IMR-90 (cell line): ENCODE measurements around the gene GPR173. TPM values are rescaled to one million over a fixed set of nuclear protein-coding genes. Genes with fewer than 3 reads are reported as not detected.
A peak's percentile ranks its signal among the peaks of the same experiment; 100 is the strongest.

ENCODE experiments used
- ATAC-seq: fragments of 200-7000 bp; cut with Tn5 transposase; 2 replicates; pipeline ENCODE4 v1.9.1; 2020; ENCODE audit warnings: low read depth, mild to moderate bottlenecking, moderate library complexity
- BruUV-seq: library from RNA; stranded (reverse); fragments of 400-500 nt; replicated peaks from 2 replicates; lab custom pipeline; 2021; lab: Mats Ljungman, UMichigan
- CTCF ChIA-PET: fragments of 300-600 bp; formaldehyde crosslinking; extraction: SDS; loops from one replicate; lab custom pipeline; 2021; ENCODE audit warnings: antibody characterized with exemption; lab: Yijun Ruan, JAX
- POLR2A ChIA-PET: fragments of 300-600 bp; sonication (Branson Sonifier 250); formaldehyde crosslinking; loops from one replicate; lab custom pipeline; 2022; ENCODE audit warnings: antibody characterized with exemption; ENCODE audit not compliant: unreplicated experiment; lab: Charles Lee
- DNase-seq: peaks from one replicate; pipeline ENCODE4 v3.0.0; 2013
- H2AFZ ChIP-seq: replicated peaks from 2 replicates; pipeline ENCODE3; 2013; ENCODE audit warnings: low read length, mild to moderate bottlenecking; ENCODE audit not compliant: poor library complexity
- H2AK5ac ChIP-seq: 2 replicates; pipeline ENCODE4 v1.6.1; 2013; ENCODE audit warnings: low read depth, low read length, inconsistent platforms
- H2AK9ac ChIP-seq: replicated peaks from 2 replicates; pipeline ENCODE3; 2013; ENCODE audit warnings: mild to moderate bottlenecking, low read depth, low read length, moderate library complexity; ENCODE audit not compliant: poor library complexity
- H2BK120ac ChIP-seq: 2 replicates; pipeline ENCODE4 v1.6.1; 2013; ENCODE audit warnings: low read depth, low read length, inconsistent platforms
- H2BK15ac ChIP-seq: 3 replicates; pipeline ENCODE4 v1.6.1; 2013; ENCODE audit warnings: low read depth, low read length, inconsistent platforms
- H2BK20ac ChIP-seq: 2 replicates; pipeline ENCODE4 v1.6.1; 2013; ENCODE audit warnings: low read depth, mild to moderate bottlenecking, inconsistent platforms, low read length, moderate library complexity
- H2BK5ac ChIP-seq: 2 replicates; pipeline ENCODE4 v1.6.1; 2013; ENCODE audit warnings: mild to moderate bottlenecking, low read depth, low read length, inconsistent platforms; ENCODE audit not compliant: poor library complexity, severe bottlenecking
- H3K14ac ChIP-seq: replicated peaks from 2 replicates; pipeline ENCODE4 v1.6.1; 2013; ENCODE audit warnings: low read depth, low read length, inconsistent platforms
- H3K18ac ChIP-seq: 2 replicates; pipeline ENCODE4 v1.6.1; 2013; ENCODE audit warnings: low read depth, low read length, control low read depth
- H3K23ac ChIP-seq: 2 replicates; pipeline ENCODE4 v1.6.1; 2013; ENCODE audit warnings: low read depth, low read length, inconsistent platforms
- H3K27ac ChIP-seq: 2 replicates; pipeline ENCODE4 v1.5.1; 2013; ENCODE audit warnings: mild to moderate bottlenecking, control low read depth, low read length; ENCODE audit not compliant: insufficient read depth
- H3K27me3 ChIP-seq: 2 replicates; pipeline ENCODE4 v1.6.1; 2013; ENCODE audit warnings: low read length; ENCODE audit not compliant: control insufficient read depth, insufficient read depth
- H3K36me3 ChIP-seq: 2 replicates; pipeline ENCODE4 v1.6.1; 2013; ENCODE audit warnings: low read length, mixed read lengths; ENCODE audit not compliant: control insufficient read depth, insufficient read depth
- H3K4ac ChIP-seq: 2 replicates; pipeline ENCODE4 v1.6.1; 2013; ENCODE audit warnings: low read depth, low read length, inconsistent platforms
- H3K4me1 ChIP-seq: 2 replicates; pipeline ENCODE4 v1.6.1; 2013; ENCODE audit warnings: low read length, mixed read lengths; ENCODE audit not compliant: control insufficient read depth, insufficient read depth
- H3K4me2 ChIP-seq: 2 replicates; pipeline ENCODE4 v1.6.1; 2013; ENCODE audit warnings: low read depth, mild to moderate bottlenecking, control low read depth, low read length, moderate library complexity
- H3K4me3 ChIP-seq: 2 replicates; pipeline ENCODE4 v1.5.1; 2013; ENCODE audit warnings: low read depth, mild to moderate bottlenecking, control low read depth, low read length, moderate library complexity; ENCODE audit not compliant: insufficient read depth
- H3K56ac ChIP-seq: 2 replicates; pipeline ENCODE4 v1.6.1; 2013; ENCODE audit warnings: low read length, inconsistent platforms; ENCODE audit not compliant: insufficient read depth; ENCODE audit errors: extremely low read depth
- H3K79me1 ChIP-seq, 2 experiments: 2 replicates each; pipeline ENCODE4 v1.6.1; 2013; ENCODE audit warnings: low read length in 2 of 2, inconsistent platforms in 1 of 2, low read depth in 1 of 2
- H3K9ac ChIP-seq: 2 replicates; pipeline ENCODE4 v1.6.1; 2013; ENCODE audit warnings: low read depth, low read length, control low read depth
- H3K9me1 ChIP-seq: 2 replicates; pipeline ENCODE4 v1.6.1; 2013; ENCODE audit warnings: low read length, inconsistent platforms; ENCODE audit not compliant: insufficient read depth
- H3K9me3 ChIP-seq: 2 replicates; pipeline ENCODE4 v1.6.1; 2013; ENCODE audit warnings: low read length; ENCODE audit not compliant: control insufficient read depth, insufficient read depth
- H4K20me1 ChIP-seq: 2 replicates; pipeline ENCODE4 v1.6.1; 2013; ENCODE audit warnings: low read length, inconsistent platforms; ENCODE audit not compliant: insufficient read depth
- H4K5ac ChIP-seq: 2 replicates; pipeline ENCODE4 v1.6.1; 2013; ENCODE audit warnings: mild to moderate bottlenecking, low read depth, low read length, control low read depth
- H4K8ac ChIP-seq, 2 experiments: 2 replicates each; pipeline ENCODE4 v1.6.1; 2013; ENCODE audit warnings: low read depth in 2 of 2, low read length in 2 of 2, control low read depth in 1 of 2, inconsistent platforms in 1 of 2
- H4K91ac ChIP-seq: 2 replicates; pipeline ENCODE4 v1.6.1; 2013; ENCODE audit warnings: low read depth, low read length, inconsistent platforms; ENCODE audit not compliant: insufficient read depth
- CEBPB ChIP-seq: IDR thresholded peaks from 2 replicates; pipeline ENCODE4 v1.6.1; 2012; ENCODE audit warnings: low read depth, low read length, improper control_type of control experiment
- POLR2A ChIP-seq: IDR thresholded peaks from 2 replicates; pipeline ENCODE4 v1.6.1; 2012; ENCODE audit warnings: mild to moderate bottlenecking, low read depth, low read length
- RAD21 ChIP-seq: IDR thresholded peaks from 2 replicates; pipeline ENCODE4 v1.6.1; 2012; ENCODE audit warnings: low read length, improper control_type of control experiment
- RFX5 ChIP-seq: IDR thresholded peaks from 2 replicates; pipeline ENCODE4 v1.8.0; 2012; ENCODE audit warnings: low read depth, mild to moderate bottlenecking, low read length, moderate library complexity
- USF2 ChIP-seq: fragments of 150-350 bp; IDR thresholded peaks from 2 replicates; pipeline ENCODE4 v1.6.1; 2017; ENCODE audit warnings: mild to moderate bottlenecking, antibody characterized with exemption, low read length, low read depth
- WGBS, 2 experiments: methylation state at CpG; one replicate each; pipeline versions ENCODE4 v1.1.5 to v1.1.7; 2013; ENCODE audit warnings: missing lambda C conversion rate in 2 of 2; ENCODE audit not compliant: insufficient read length in 1 of 2; ENCODE audit errors: extremely low coverage in 2 of 2; 5-methylcytosine and 5-hydroxymethylcytosine counted together
- dilution Hi-C: fragments of 300-500 bp; cut with HindIII; formaldehyde crosslinking; loops from one replicate; pipeline ENCODE4 v1.14.3; 2018; ENCODE audit warnings: low sequenced_read_pairs; ENCODE audit not compliant: unreplicated experiment
- in situ Hi-C: fragments of 300-500 bp; cut with MboI; formaldehyde crosslinking; loops from 3 replicates; pipeline ENCODE4 v1.14.3; 2019; ENCODE audit warnings: low sequenced_read_pairs, inconsistent platforms, mixed read lengths
- intact Hi-C: fragments of 100-400 bp; cut with micrococcal nuclease; formaldehyde crosslinking; loops from 2 replicates; pipeline ENCODE4 v1.10.0; 2022
- polyA plus RNA-seq, 3 experiments: library from polyadenylated mRNA; depleted of rRNA; stranded (reverse); fragments of >200 nt; gene quantifications; 2 replicates each; pipeline ENCODE4 v1.2.3, GENCODE V29; 2012; ENCODE audit warnings: low replicate concordance in 1 of 3
- total RNA-seq: library from RNA; depleted of rRNA; stranded (reverse); fragments of >200 nt; gene quantifications from 2 replicates; pipeline ENCODE4 v1.2.3, GENCODE V29; 2012
- TF ChIP-seq, protein P1 (sequence below): conservative IDR thresholded peaks from 2 replicates; pipeline ENCODE4 v1.5.1; 2012; ENCODE audit warnings: mild to moderate bottlenecking, low read depth, low read length, improper control_type of control experiment

GPR173 gene
- total and polyA plus RNA-seq, 2 of the 4 experiments (the other 2 are of a cell fraction): 0.90 to 6.1 TPM

DNA sequence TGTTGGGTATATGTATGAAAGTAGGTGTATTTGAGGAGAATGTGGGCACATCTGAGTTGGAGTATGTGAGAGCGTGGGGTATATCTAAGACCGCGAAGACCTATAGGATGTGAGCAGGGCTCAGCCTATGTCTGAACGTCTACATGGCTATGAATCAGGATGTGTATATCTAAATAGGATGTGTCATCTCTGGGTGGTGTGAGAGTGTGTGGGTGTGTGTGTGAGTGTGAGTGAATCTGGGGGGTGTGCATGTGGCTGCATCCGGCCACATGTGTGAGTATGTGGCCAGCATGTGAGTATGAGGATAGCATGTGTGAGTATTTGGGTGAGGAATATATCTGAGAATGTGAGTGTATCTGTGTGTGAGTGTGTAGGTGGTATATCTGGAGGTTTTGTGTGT, 7.7 kb downstream of the GPR173 start:
- intact Hi-C loops (no loop called here), in situ Hi-C loops (no loop called here)
- CTCF ChIA-PET: no interaction called here

More for the DNA sequence above, 7.7 kb downstream of the GPR173 start:
- peaks cover 3% of the 10 kb centered on the region for H3K27me3 ChIP-seq
- H3K79me1 ChIP-seq: peaks cover 12 to 48% of the 10 kb centered on the region in 2 experiments
- H2AFZ ChIP-seq: no peak overlapping the region
- no peak overlapping the region for H2AK5ac ChIP-seq
- DNase-seq (peak; percentile 45), ATAC-seq (peak; percentile 23; the same call in 1 of the 2 replicates)
- no peak overlapping the region for H2BK5ac ChIP-seq
- no TSS peak for BruUV-seq
- no peak overlapping the region for H3K56ac ChIP-seq
- no peak overlapping the region for H2BK120ac ChIP-seq
- H2BK15ac ChIP-seq: no peak overlapping the region
- no peaks in the 10 kb centered on the region for H3K4me1 ChIP-seq
- H3K36me3 ChIP-seq: no peaks in the 10 kb centered on the region
- no peak overlapping the region for H3K4ac ChIP-seq
- no peak overlapping the region for H3K14ac ChIP-seq
- H3K4me2 ChIP-seq: no peak overlapping the region
- peaks cover 51% of the 10 kb centered on the region for H4K20me1 ChIP-seq
- H3K9me1 ChIP-seq: peaks cover 30% of the 10 kb centered on the region
- no peak overlapping the region; the same call in 1 of the 2 replicates for H3K23ac ChIP-seq
- no peak overlapping the region for H2BK20ac ChIP-seq
- no peak overlapping the region for H3K4me3 ChIP-seq
- H4K5ac ChIP-seq: no peak overlapping the region
- 89% methylated on average over 4 of the region's 5 CpGs; no CpG with 5 or more reads in 1 of the 2 experiments for WGBS, 2 experiments
- H3K18ac ChIP-seq: no peak overlapping the region
- TF ChIP-seq RFX5 (no peak), CEBPB (no peak), RAD21 (no peak), USF2 (no peak), POLR2A (no peak)
- TF ChIP-seq, protein P1, sequence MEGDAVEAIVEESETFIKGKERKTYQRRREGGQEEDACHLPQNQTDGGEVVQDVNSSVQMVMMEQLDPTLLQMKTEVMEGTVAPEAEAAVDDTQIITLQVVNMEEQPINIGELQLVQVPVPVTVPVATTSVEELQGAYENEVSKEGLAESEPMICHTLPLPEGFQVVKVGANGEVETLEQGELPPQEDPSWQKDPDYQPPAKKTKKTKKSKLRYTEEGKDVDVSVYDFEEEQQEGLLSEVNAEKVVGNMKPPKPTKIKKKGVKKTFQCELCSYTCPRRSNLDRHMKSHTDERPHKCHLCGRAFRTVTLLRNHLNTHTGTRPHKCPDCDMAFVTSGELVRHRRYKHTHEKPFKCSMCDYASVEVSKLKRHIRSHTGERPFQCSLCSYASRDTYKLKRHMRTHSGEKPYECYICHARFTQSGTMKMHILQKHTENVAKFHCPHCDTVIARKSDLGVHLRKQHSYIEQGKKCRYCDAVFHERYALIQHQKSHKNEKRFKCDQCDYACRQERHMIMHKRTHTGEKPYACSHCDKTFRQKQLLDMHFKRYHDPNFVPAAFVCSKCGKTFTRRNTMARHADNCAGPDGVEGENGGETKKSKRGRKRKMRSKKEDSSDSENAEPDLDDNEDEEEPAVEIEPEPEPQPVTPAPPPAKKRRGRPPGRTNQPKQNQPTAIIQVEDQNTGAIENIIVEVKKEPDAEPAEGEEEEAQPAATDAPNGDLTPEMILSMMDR: no peak
- H3K9me3 ChIP-seq: no peaks in the 10 kb centered on the region
- no peak overlapping the region for H3K27ac ChIP-seq
- H3K9ac ChIP-seq: no peak overlapping the region
- POLR2A ChIA-PET: no interaction called here
- no peak overlapping the region for H4K91ac ChIP-seq
- dilution Hi-C loops: no loop called here
- no peak overlapping the region for H4K8ac ChIP-seq
- no peak overlapping the region for H2AK9ac ChIP-seq
